Effector CD8-positive, alpha-beta T cell (primary cell): ENCODE measurements around the gene TMEM178A.

ENCODE experiments used
- DNase-seq: peaks from one replicate; lab custom pipeline; 2025; lab: John Stamatoyannopoulos, UW

The TMEM178A gene

DNA sequence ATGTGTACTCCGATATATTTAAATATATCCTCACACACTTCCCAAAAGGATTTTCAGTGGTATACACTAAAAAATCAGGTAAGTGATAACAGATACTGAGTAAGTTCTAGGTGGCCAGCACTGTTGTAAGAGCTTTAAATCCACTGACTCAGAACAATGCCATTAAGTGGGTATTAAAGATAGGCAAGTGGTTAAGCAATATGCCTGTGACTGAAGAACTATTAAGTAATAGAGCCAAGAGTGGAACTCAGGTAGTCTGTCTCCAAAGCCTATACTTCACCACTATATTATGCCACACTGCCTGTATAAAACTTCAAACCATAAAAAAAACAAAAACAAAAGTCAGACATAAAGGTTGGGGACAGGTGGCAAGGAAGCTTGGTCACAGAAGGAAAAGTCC is 76.2 kb downstream of the TMEM178A start:
- no peak for DNase-seq

DNA sequence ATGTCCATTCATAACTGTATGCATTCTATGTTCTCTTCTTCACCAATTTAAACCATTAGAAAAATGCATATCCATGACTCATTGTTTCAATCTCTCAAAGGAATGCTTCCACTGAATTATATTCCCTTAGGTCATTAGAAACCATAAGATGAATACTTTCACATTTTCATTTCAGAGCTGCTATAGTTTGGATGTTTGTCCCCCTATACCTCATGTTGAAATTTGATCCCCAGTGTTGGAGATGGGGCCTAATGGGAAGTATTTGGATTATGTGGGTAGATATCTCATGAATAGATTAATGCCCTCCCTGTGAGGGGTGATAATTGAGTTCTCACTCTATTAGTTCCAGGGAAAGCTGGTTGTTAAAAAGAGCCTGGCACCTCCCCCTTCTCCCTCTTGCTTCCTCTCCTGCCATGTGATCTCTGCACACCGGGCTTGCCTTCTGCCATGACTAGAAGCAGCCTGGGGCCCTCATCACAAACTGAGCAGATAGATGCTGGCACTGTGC is 77.6 kb downstream of the TMEM178A start:
- no peak for DNase-seq

DNA sequence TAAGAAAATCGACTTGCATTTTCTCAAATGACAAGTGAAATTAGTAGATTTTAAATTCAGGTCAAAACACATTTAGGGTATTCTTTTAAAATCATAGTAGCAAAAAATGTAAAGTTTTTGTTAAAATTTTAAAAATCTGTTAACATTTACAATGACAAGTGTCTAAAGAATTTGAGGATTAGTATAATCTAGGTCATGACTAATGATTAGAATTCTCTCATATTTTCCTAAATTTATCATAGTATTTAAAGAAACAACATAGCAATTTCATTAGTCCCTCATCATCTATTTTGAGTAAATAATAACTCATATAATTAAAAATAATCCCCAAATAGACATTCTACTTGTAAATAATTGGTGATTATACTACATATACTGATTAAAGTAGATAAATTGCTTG is 89.7 kb downstream of the TMEM178A start:
- DNase-seq, result no peak

DNA sequence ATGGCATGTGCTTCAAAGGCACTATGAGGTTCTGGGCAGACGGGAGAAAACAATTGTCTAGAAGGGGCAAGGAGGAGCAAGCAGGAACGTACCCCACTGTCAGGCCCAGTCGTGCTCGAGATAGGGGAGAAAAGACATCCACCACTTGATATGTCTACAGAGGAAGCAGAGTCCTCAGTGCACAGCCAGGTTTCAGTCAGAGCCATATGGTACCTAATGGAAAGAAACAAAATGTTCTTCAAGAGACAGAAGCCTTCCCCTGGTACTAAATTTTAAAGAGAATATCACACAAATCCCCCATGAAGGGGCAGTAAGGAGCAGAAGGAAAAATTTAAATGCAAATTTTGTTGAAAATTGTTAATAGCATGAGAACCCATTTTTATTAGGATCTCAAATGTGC is 91.4 kb downstream of the TMEM178A start:
- DNase-seq, result no peak

DNA sequence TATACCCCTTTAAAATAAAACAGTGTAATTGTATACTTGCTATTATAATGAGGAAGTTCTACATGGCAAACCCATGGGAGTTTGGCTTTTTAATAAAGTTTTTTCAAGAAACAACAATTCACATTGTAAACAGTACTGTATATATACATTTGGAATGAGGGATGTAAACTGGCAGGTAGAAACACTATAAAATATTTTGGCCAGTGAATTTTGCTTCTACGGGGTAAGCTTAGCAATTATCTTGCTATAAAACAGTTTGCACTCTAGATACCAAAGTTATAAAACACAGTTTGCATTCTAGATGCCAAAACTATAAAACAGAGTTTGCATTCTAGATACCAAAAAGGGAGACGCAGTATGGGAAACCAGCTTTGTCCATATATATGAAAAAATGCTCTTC is 96.7 kb downstream of the TMEM178A start:
- no peak for DNase-seq
